RWPE1 (cell line): Measurements from ENCODE around the gene HOXB3.

ENCODE experiments used
- CTCF ChIA-PET: fragments of 350-600 bp; sonication (Branson Sonifier 250); formaldehyde crosslinking; extraction: SDS; loops from one replicate; lab custom pipeline; 2021; lab: Yijun Ruan, JAX
- POLR2A ChIA-PET: fragments of 400-600 bp; formaldehyde crosslinking; extraction: SDS; loops from one replicate; lab custom pipeline; 2020; ENCODE audit warnings: antibody characterized with exemption; ENCODE audit not compliant: low non-redundant PET; lab: Yijun Ruan, JAX
- DNase-seq: peaks from one replicate; pipeline ENCODE4 v3.0.0; 2012; ENCODE audit warnings: low spot score
- H3K27ac ChIP-seq: fragments of 450-650 bp; 2 replicates; pipeline ENCODE4 v1.5.1; 2017
- CTCF ChIP-seq: fragments of 450-650 bp; conservative IDR thresholded peaks from 2 replicates; pipeline ENCODE4 v1.5.1; 2017; ENCODE audit warnings: low read depth, mild to moderate bottlenecking

Gene HOXB3

GRCh38 chr17:48633266-48633677 lies 43.2 kb upstream of the HOXB3 start:
- ChIA-PET POLR2A (no interaction called here), CTCF (no interaction called here)
- DNase-seq: no peak
- no peak for TF ChIP-seq CTCF
- no peak overlapping the region for H3K27ac ChIP-seq

DNA sequence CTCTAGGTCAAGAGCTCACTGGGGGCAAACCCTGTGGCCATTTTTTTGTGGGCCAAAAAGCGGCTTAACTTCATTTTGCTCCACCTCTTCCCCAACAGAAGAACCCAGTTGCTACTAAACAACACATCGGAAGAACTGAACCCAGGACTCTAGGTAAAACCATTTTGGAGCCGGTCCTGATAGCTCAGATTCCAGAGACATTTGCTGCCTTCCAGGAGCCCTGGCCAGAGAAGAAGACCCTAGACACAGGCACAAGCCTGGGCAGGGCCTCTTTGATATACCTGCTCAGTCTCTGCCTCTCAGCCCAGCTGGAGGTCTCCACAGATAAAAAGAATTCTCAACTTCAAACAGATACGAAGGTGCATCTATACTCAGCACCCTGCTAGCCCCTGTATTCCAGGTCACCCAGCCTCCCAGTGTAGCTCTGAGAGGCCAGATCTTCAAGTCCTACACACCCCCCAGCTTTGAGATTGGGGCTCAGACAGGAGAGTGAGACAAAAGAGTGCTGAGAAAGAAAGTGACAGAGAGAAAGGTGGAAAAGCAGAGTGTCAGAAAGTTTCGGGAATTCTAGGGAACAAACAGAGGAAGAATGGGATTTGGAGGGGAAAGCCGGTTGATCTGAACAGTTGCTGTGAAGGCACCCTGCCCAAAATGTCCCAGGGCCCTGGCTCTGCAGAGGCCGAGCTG lies 42.7 kb upstream of the HOXB3 start:
- no peak for DNase-seq
- H3K27ac ChIP-seq: no peak overlapping the region
- ChIA-PET CTCF (interaction anchor here (0.7 kb wide), 1 partner anchor 127 kb away, joined by 3 read pairs; no protein-coding TSS in a partner anchor), POLR2A (no interaction called here)
- TF ChIP-seq CTCF: no peak

GRCh38 chr17:48631693-48632578 lies 41.9 kb upstream of the HOXB3 start:
- POLR2A ChIA-PET: no interaction called here
- H3K27ac ChIP-seq: no peak overlapping the region
- no peak for DNase-seq
- CTCF ChIA-PET: interaction anchor here (0.7 kb wide), 1 partner anchor 81 kb away, joined by 5 read pairs; no protein-coding TSS in a partner anchor
- TF ChIP-seq CTCF: no peak

DNA sequence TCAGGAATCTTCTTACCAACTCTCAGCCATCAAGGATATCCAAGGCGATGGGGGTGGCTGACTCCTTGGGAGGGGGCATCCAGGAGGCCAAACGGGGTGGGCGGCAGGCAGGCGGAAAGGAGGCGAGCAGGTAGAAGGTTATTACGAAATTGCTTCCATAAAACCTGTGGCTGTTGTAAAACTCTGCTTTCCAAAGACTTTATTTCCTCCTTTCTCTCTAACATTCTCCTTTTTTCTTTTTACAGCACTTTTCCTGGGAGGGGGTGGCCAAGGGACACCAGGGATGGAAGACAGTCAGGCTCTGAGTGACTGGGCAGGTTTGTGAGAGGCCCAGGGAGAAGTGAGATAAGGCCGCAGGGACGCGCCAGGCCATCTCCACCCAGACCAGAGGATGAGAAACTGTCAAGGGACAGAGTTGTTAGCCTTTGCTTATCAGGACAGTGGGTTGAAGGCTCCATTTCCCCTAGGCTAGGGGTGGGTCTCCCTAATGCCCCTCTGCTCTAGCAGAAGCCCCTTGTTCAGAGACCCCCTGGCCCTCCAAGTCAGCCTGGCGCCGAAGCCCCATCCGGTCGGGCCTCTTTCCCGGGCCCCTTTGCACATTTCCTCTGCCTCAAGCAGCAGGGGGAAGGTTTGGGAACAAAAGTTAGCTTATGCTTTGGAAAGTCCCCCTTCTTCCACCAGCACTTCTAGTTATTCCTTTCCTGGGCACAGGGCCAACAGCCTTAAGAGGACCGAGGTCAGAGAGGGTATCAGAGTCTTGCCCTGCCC lies 41.1 kb upstream of the HOXB3 start:
- ChIA-PET POLR2A (no interaction called here), CTCF (interaction anchor here (0.7 kb wide), 1 partner anchor 81 kb away, joined by 5 read pairs; no protein-coding TSS in a partner anchor)
- no peak overlapping the region for H3K27ac ChIP-seq
- no peak for TF ChIP-seq CTCF
- no peak for DNase-seq

GRCh38 chr17:48630009-48630924 lies 40.2 kb upstream of the HOXB3 start:
- no peak for DNase-seq
- CTCF ChIA-PET: no interaction called here
- no peak for TF ChIP-seq CTCF
- no peak overlapping the region for H3K27ac ChIP-seq
- POLR2A ChIA-PET: no interaction called here
